ENCODE data around the gene C2.
A peak's percentile ranks its signal among the peaks of the same experiment; 100 is the strongest.

DNA sequence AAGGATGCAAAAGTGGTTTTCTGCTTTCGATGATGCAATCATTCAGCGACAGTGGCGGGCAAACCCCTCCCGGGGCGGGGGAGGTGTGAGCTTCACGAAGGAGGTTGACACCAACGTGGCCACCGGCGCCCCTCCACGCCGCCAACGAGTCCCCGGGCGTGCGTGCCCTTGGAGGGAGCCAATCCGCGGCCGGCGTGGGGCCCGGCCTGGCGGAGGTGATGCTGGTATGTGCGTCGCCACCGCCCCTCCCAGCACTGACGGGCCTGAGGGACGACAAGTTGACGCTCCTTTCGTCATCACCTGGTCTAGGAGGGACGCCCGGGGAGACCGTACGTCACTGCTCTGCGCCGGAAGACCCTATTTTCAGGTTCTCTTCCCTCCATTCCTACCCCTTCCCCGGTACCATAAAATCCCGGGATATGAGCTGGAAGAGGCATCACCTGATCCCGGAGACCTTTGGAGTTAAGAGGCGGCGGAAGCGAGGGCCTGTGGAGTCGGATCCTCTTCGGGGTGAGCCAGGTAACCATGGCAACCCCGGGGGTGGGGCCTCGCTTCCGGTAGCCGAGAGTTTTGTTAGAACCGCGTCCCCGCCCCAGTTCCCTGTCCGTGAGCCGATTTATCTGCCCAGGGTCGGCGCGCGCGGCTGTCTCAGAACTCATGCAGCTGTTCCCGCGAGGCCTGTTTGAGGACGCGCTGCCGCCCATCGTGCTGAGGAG is 44.6 kb downstream of the C2 start, which contains the start of gene DXO:
- TF ChIP-seq POLR2AphosphoS5 (IDR thresholded peaks at IDR 0.05; ENCODE audit: low read depth, low read length) (peak; percentile 55; the same call in 1 of the 2 replicates), POLR2A (IDR thresholded peaks at IDR 0.05; ENCODE audit: low read depth, low read length) (no peak; the same call in 1 of the 2 replicates), TAF1 (IDR thresholded peaks at IDR 0.05; ENCODE audit: borderline replicate concordance, low read depth, low read length) (no peak)

Data from GM12892 (cell line).